ENCODE data around the gene KANK4. TPM values are rescaled to one million over a fixed set of nuclear protein-coding genes. Genes with fewer than 3 reads are reported as not detected.

Gene KANK4
- polyA plus RNA-seq, 2 of the 4 experiments (the other 2 are of a cell fraction) = 0.66 to 0.81 TPM

- Histone ChIP-seq H3K4me1 (no peaks in the 10 kb centered on the region), H3K27ac (no peak overlapping the region), H3K4me3 (no peak overlapping the region), H3K4me2 (no peak overlapping the region), H3K9me3 (0 out of 3 replicates have a peak, but pooled peaks cover 6% of the 10 kb centered on the region)
- 76% methylated on average over 4 of the region's 4 CpGs for WGBS (ENCODE audit: missing lambda C conversion rate)
- TF ChIP-seq HOXB5 (CRISPR knock-in tag; IDR thresholded peaks at IDR 0.05) = no peak
- TF ChIP-seq CBX8 (IDR thresholded peaks at IDR 0.05) = no peak
- no peak for TF ChIP-seq CBX2 (IDR thresholded peaks at IDR 0.05; ENCODE audit: borderline replicate concordance, low read depth)
- TF ChIP-seq HOXB13 (CRISPR knock-in tag; IDR thresholded peaks at IDR 0.05; ENCODE audit: low read depth) = no peak
- no peak for TF ChIP-seq ESRRA (IDR thresholded peaks at IDR 0.05; ENCODE audit: borderline replicate concordance, low read length)
- TF ChIP-seq ATOH8 (CRISPR knock-in tag; IDR thresholded peaks at IDR 0.05; ENCODE audit: low read depth) = no peak
- no peak for TF ChIP-seq EHMT2 (IDR thresholded peaks at IDR 0.05; ENCODE audit: low read depth)
- no peak for TF ChIP-seq MAZ (IDR thresholded peaks at IDR 0.05; ENCODE audit: borderline replicate concordance, low read depth, low read length)
- TF ChIP-seq FOSL2 (IDR thresholded peaks at IDR 0.05) = no peak
- TF ChIP-seq FOSL2 (CRISPR knock-in tag; IDR thresholded peaks at IDR 0.05) = no peak
- ChIA-PET POLR2A (no interaction called here), CTCF (no interaction called here)
- no peak for DNase-seq (ENCODE audit: low read depth in 1 of 2, low spot score in 1 of 2)
- FAIRE-seq = no peak
- ATAC-seq = no peak
These were observed 39.1 kb downstream of the KANK4 start for GRCh38 chr1:62280150-62280549.

- TF ChIP-seq HOXB13 (CRISPR knock-in tag; IDR thresholded peaks at IDR 0.05; ENCODE audit: low read depth) (no peak), TFCP2L1 (CRISPR knock-in tag; IDR thresholded peaks at IDR 0.05) (no peak), ZC3H11A (IDR thresholded peaks at IDR 0.05) (no peak), ATOH8 (CRISPR knock-in tag; IDR thresholded peaks at IDR 0.05; ENCODE audit: low read depth) (no peak), RAD21 (conservative IDR thresholded peaks at IDR 0.05 in 1 of 2, IDR thresholded peaks at IDR 0.05 in 1 of 2) (no peak), RFX5 (IDR thresholded peaks at IDR 0.05) (no peak), EP300 (IDR thresholded peaks at IDR 0.05) (no peak), POLR2A (IDR thresholded peaks at IDR 0.05; ENCODE audit: low read length) (no peak), RNF2 (IDR thresholded peaks at IDR 0.05; ENCODE audit: borderline replicate concordance, low read depth) (no peak)
- TF ChIP-seq, protein P1, sequence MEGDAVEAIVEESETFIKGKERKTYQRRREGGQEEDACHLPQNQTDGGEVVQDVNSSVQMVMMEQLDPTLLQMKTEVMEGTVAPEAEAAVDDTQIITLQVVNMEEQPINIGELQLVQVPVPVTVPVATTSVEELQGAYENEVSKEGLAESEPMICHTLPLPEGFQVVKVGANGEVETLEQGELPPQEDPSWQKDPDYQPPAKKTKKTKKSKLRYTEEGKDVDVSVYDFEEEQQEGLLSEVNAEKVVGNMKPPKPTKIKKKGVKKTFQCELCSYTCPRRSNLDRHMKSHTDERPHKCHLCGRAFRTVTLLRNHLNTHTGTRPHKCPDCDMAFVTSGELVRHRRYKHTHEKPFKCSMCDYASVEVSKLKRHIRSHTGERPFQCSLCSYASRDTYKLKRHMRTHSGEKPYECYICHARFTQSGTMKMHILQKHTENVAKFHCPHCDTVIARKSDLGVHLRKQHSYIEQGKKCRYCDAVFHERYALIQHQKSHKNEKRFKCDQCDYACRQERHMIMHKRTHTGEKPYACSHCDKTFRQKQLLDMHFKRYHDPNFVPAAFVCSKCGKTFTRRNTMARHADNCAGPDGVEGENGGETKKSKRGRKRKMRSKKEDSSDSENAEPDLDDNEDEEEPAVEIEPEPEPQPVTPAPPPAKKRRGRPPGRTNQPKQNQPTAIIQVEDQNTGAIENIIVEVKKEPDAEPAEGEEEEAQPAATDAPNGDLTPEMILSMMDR (IDR thresholded peaks at IDR 0.05) = no peak
- Histone ChIP-seq H3K9me3 (0 out of 3 replicates have a peak, but pooled peaks cover 6% of the 10 kb centered on the region), H3K27ac (no peak overlapping the region), H3K4me2 (no peak overlapping the region), H3K4me3 (no peak overlapping the region), H3K4me1 (no peaks in the 10 kb centered on the region)
- no peak for DNase-seq (ENCODE audit: low read depth in 1 of 2, low spot score in 1 of 2)
- ChIA-PET POLR2A (no interaction called here), CTCF (interaction anchor here (1.3 kb wide), 1 partner anchor 14 kb away, joined by 3 read pairs; no protein-coding TSS in a partner anchor)
- FAIRE-seq = no peak
- ATAC-seq = no peak
These were observed 42.4 kb downstream of the KANK4 start for GRCh38 chr1:62276791-62277190.

DNA sequence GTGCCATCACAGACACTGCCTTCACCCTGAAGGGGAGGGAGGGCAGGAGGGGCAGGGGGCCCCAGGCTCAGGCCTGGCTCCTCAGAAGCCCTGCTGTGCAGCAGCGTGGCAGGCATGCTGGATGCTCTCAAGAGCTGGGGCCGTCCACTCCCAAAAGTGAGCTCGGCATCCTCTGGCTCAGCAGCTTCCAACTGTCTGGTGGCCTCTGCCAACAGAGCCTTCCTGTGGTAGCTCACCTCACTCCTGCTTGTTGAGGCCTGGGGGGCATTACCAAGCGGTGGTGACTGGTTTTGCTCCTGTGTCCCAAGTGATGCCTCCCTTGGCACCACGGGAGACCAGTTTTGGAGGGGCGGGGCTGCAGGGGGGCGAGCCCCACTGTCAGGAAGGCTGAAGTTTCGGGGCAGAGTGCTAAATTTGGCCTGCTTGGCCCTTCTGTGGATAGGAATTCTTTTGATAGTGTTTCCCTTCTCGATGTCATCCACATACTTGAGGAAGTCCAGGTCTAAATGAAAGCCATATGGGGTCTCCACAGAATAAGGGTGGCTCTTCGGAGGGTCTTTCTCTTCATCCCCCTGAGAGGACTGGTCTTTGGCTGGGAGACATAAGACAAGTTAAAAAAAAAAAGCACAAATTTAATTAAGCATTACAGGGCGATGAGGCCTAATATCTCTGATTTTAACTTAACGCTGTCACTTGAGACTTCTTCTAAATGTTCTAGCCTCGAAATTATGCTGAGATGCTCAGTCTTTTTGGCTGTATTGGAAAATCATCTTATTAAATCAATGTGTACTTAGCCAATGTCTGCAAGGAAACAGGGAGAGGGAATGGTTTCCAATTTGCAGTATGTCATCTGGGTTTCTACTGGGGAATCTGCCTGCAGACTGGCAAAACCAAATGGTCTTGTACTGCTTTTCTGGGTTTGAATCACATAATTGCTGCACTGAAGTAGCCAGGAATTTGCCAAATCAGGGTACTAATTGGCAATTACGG lies 44.4 kb downstream of the KANK4 start:
- no peak overlapping the region for H3K27ac ChIP-seq
- ChIA-PET POLR2A (no interaction called here), CTCF (interaction anchor here (1.4 kb wide), 1 partner anchor 11 kb away, joined by 5 read pairs; no protein-coding TSS in a partner anchor)
- ATAC-seq (no peak), DNase-seq (ENCODE audit: low read depth in 1 of 2, low spot score in 1 of 2) (no peak), FAIRE-seq (no peak)
- H3K4me3 ChIP-seq = no peak overlapping the region
- no peak for TF ChIP-seq ZFP36 (IDR thresholded peaks at IDR 0.05; ENCODE audit: borderline replicate concordance, partially characterized antibody)
- TF ChIP-seq MAX (IDR thresholded peaks at IDR 0.05) = no peak
- TF ChIP-seq, protein P2, sequence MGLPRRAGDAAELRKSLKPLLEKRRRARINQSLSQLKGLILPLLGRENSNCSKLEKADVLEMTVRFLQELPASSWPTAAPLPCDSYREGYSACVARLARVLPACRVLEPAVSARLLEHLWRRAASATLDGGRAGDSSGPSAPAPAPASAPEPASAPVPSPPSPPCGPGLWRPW (IDR thresholded peaks at IDR 0.05) = no peak
- TF ChIP-seq JUNB (IDR thresholded peaks at IDR 0.05) = no peak
- TF ChIP-seq EHMT2 (IDR thresholded peaks at IDR 0.05; ENCODE audit: low read depth) = no peak
- TF ChIP-seq KDM1A (IDR thresholded peaks at IDR 0.05; ENCODE audit: low read depth) = no peak
- TF ChIP-seq HOXB13 (CRISPR knock-in tag; IDR thresholded peaks at IDR 0.05; ENCODE audit: low read depth) = no peak
- no peak for TF ChIP-seq FOXS1 (CRISPR knock-in tag; IDR thresholded peaks at IDR 0.05)
- H3K9me3 ChIP-seq = 0 out of 3 replicates have a peak, but pooled peaks cover 4% of the 10 kb centered on the region
- 0 out of 3 replicates have a peak, but pooled peaks cover 7% of the 10 kb centered on the region for H3K4me1 ChIP-seq
- WGBS (ENCODE audit: missing lambda C conversion rate) = 52% methylated on average over 7 of the region's 14 CpGs
- H3K4me2 ChIP-seq = no peak overlapping the region

Measured in A549 (cell line).